ENCODE results near the gene IFFO2. TPM values are rescaled to one million over a fixed set of nuclear protein-coding genes. Genes with fewer than 3 reads are reported as not detected.
A peak's percentile ranks its signal among the peaks of the same experiment; 100 is the strongest.

Gene IFFO2
- total RNA-seq, 2 experiments from 2014 or later = 48.3 to 62.7 TPM

DNA sequence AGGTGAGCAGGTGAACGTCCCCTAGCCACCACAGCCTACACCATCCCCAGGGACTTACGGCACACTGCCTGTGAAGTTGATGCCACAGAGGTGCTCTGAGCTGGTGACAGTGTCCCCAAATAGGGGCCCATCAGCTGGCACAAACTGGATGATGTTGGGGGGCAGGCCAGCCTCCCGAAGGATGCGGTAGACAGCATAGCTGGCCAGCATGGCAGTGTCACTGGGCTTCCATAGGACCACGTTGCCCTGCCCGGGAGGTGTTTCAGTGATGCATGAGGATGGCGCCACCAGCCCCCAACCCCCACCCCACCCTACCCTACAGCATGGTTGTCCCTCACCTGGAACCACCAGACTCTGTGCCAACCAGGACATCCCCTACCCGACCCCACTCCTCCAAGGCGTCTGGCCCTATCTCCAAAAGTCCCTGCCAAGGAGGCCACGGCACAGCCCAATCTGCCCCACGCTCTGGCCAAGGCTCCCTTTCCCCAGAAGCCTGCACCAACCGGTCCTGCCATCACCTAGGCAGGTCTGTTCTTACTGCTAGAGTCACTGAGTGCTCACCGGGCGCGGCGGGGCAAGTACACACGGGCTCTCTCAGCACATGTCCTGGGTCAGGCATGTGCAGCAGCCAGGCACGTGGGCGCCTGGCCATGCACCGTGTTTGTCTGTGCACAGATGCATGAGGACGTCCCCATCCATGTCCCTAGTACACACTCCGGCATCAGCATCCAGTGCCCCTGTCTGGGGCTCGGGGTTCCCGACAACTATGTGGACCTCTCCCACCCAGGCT, 74.6 kb downstream of the IFFO2 start:
- POLR2A ChIA-PET = no interaction called here
- Mint-ChIP-seq H3K36me3 (ENCODE audit: low read depth) (no peaks in the 10 kb centered on the region), H3K4me3 (no peak overlapping the region), H3K27ac (no peak overlapping the region), H3K27me3 (no peaks in the 10 kb centered on the region), H3K9me3 (ENCODE audit: low read depth) (no peaks in the 10 kb centered on the region), H3K4me1 (no peaks in the 10 kb centered on the region)
- CTCF ChIA-PET = no interaction called here
- no peak for ATAC-seq
- intact Hi-C loops (cut with DNase I, micrococcal nuclease) = no loop called here
- DNase-seq = no peak

DNA sequence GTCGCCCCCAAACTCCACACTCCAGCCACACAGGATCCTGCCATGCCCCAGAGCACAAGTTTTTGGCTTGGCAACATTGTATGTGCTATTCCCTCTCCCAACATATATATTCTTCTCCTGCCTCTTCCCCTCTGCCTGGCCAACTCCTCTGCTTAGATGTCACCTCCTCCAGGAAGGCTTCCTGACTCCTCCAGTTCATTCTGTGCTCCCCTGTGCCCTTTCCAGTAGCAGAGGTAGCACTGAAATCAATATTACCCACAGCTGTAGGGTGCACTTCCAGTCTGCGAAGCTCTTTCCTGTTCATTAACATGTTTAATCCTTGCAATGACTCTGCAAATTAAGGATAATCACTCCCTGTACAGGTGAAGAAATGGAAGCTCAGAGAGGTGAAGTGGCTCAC, 75.3 kb downstream of the IFFO2 start:
- intact Hi-C loops (cut with DNase I, micrococcal nuclease) = no loop called here
- POLR2A ChIA-PET = interaction anchor here (0.6 kb wide), 1 partner anchor 16 kb away, joined by 3 read pairs; no protein-coding TSS in a partner anchor
- H3K36me3 Mint-ChIP-seq (ENCODE audit: low read depth) = no peaks in the 10 kb centered on the region
- DNase-seq (no peak), ATAC-seq (no peak)
- CTCF ChIA-PET = interaction anchor here (0.5 kb wide), 1 partner anchor 196 kb away, joined by 3 read pairs; no protein-coding TSS in a partner anchor
- no peaks in the 10 kb centered on the region for H3K9me3 Mint-ChIP-seq (ENCODE audit: low read depth)
- no peak overlapping the region for H3K27ac Mint-ChIP-seq
- H3K4me3 Mint-ChIP-seq = no peak overlapping the region
- no peaks in the 10 kb centered on the region for H3K4me1 Mint-ChIP-seq
- no peaks in the 10 kb centered on the region for H3K27me3 Mint-ChIP-seq

DNA sequence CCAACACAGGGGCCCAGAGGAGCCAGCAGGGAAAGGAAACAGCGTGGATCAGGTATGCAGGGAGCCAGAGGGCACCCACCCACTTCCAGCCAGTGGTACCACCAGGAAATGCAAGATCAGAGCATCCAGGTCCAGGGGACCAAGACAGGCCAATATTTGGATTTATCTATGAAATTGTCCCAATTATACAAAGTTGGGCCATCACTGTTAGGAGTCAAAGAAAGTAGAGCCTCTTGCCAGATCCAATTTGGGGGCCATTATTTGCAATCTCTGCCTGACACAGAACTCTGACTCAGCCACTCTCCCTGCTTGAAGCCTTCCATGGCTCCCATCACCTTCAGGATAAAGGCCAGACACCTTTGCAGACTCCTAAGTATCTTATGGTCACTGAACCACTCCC, 75.9 kb downstream of the IFFO2 start:
- ChIA-PET CTCF (no interaction called here), POLR2A (interaction anchor here (0.6 kb wide), 1 partner anchor 17 kb away, joined by 3 read pairs; no protein-coding TSS in a partner anchor)
- ATAC-seq (no peak), DNase-seq (no peak)
- H3K27ac Mint-ChIP-seq = no peak overlapping the region
- no peaks in the 10 kb centered on the region for H3K27me3 Mint-ChIP-seq
- no peak overlapping the region for H3K4me3 Mint-ChIP-seq
- no peaks in the 10 kb centered on the region for H3K36me3 Mint-ChIP-seq (ENCODE audit: low read depth)
- intact Hi-C loops (cut with DNase I, micrococcal nuclease) = no loop called here
- no peaks in the 10 kb centered on the region for H3K9me3 Mint-ChIP-seq (ENCODE audit: low read depth)
- no peaks in the 10 kb centered on the region for H3K4me1 Mint-ChIP-seq

DNA sequence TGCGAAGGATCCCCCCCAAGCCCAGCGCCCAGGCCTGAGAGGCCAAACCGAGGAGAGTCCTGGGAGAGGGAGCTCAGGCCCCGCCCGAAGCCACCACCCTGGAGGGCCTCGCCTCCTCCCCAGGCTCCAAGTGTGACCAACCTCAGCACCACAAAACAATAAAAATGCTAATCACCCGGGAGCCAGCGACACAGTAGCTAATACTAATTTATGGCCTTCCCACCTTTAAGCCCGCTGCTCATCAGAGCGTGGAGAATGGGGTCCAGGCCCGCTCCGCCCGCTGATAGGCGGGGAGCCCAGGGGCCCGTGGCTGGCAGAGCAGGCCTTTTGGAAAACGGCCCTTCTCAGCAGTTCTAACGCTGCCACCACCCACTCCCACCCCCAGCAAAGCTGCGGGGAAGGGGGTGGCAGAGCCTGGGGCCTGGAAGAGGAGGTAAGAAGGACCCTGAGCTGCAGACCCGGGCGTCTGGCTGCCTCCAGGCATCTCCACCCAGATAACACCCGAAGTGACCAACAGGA, 76.6 kb downstream of the IFFO2 start:
- H3K36me3 Mint-ChIP-seq (ENCODE audit: low read depth) = no peaks in the 10 kb centered on the region
- DNase-seq = no peak

DNA sequence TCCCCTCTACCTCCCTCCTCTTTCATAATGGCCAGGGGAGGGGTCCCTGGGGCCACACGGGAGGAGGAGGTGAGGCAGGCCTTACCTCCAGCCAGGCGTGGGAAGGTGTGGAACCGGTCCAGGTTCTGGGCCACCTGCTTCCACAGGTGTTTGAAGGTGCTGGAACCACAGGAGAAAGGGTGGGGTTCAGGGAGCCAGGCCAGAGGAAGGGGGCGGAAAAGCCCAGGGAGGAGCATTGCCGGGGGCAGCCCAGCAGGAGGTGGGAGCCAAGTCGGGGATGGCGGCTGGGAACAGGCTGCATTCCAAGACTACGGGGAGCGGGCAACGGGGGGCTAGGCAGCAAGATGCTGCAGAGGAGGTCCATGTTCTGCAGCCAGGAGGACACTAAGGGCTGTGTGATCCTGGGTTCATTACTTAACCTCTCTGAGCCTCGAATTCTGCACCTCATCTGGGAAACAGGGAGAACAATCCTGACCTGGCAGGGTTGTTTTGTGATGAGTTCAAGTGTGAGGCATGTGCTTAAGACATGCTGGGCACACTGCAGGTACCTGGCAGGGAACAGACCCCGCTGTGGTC, 77.2 kb downstream of the IFFO2 start:
- intact Hi-C loops (cut with DNase I, micrococcal nuclease) = loop anchor here in 1 of 2 experiments (5.0 kb wide), 1 partner anchor 282 kb away; no protein-coding TSS in a partner anchor
- ChIA-PET POLR2A (interaction anchor here (0.6 kb wide), 1 partner anchor 310 kb away, joined by 3 read pairs; no protein-coding TSS in a partner anchor), CTCF (interaction anchor here (0.7 kb wide), 2 partner anchors 153 to 1083 kb away, joined by 3 read pairs; no protein-coding TSS in a partner anchor)
- no peak overlapping the region for H3K4me3 Mint-ChIP-seq
- no peak overlapping the region for H3K27ac Mint-ChIP-seq
- H3K4me1 Mint-ChIP-seq = no peaks in the 10 kb centered on the region
- ATAC-seq (no peak), DNase-seq (no peak)
- no peaks in the 10 kb centered on the region for H3K27me3 Mint-ChIP-seq
- H3K36me3 Mint-ChIP-seq (ENCODE audit: low read depth) = no peaks in the 10 kb centered on the region
- H3K9me3 Mint-ChIP-seq (ENCODE audit: low read depth) = no peaks in the 10 kb centered on the region

More for the DNA sequence above, 76.6 kb downstream of the IFFO2 start:
- ATAC-seq = no peak
- Mint-ChIP-seq H3K4me3 (no peak overlapping the region), H3K9me3 (ENCODE audit: low read depth) (no peaks in the 10 kb centered on the region), H3K4me1 (no peaks in the 10 kb centered on the region), H3K27me3 (no peaks in the 10 kb centered on the region), H3K27ac (no peak overlapping the region)
- intact Hi-C loops (cut with DNase I, micrococcal nuclease) = loop anchor here in 1 of 2 experiments (5.0 kb wide), 1 partner anchor 283 kb away; no protein-coding TSS in a partner anchor
- POLR2A ChIA-PET = interaction anchor here (0.6 kb wide), 1 partner anchor 310 kb away, joined by 3 read pairs; no protein-coding TSS in a partner anchor
- CTCF ChIA-PET = interaction anchor here (0.7 kb wide), 2 partner anchors 153 to 1083 kb away, joined by 3 read pairs; no protein-coding TSS in a partner anchor

DNA sequence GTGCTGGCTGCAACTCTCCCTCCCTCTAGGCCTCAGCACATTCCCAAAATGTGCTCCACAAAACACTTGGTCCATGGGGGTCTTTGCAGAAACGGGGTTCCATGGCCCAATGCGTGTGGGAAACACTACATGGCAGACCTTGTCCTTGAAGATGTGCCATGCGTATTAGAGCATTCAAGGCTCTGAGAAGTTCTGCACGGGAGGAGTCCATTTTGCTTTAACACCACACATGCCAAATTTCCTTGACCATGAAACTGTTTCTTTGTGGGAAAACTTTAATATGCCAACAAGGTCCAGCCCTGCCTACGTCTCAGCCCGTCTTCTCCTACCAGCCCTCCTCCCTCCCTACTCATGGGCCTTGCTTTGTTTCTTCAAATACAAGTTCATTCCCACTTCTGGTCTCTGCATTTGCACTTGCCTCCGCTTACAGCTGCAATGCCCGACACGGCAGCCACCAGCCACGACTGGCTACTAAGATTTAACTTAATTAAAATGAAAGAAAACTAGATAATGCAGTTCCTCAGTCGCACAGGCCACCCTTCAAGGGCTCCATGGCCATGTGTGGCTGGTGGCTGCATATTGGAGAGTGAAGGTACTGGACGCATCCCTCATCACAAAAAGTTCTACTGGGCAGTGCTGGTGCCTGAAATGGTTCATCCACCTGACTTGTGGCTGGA, 77.8 kb downstream of the IFFO2 start:
- no peaks in the 10 kb centered on the region for H3K36me3 Mint-ChIP-seq (ENCODE audit: low read depth)
- POLR2A ChIA-PET = no interaction called here
- no peaks in the 10 kb centered on the region for H3K4me1 Mint-ChIP-seq
- intact Hi-C loops (cut with DNase I, micrococcal nuclease) = loop anchor here in 1 of 2 experiments (5.0 kb wide), 1 partner anchor 281 kb away; no protein-coding TSS in a partner anchor
- no peaks in the 10 kb centered on the region for H3K27me3 Mint-ChIP-seq
- CTCF ChIA-PET = no interaction called here
- H3K27ac Mint-ChIP-seq = no peak overlapping the region
- DNase-seq (no peak), ATAC-seq (no peak)
- H3K9me3 Mint-ChIP-seq (ENCODE audit: low read depth) = no peaks in the 10 kb centered on the region
- H3K4me3 Mint-ChIP-seq = no peak overlapping the region

DNA sequence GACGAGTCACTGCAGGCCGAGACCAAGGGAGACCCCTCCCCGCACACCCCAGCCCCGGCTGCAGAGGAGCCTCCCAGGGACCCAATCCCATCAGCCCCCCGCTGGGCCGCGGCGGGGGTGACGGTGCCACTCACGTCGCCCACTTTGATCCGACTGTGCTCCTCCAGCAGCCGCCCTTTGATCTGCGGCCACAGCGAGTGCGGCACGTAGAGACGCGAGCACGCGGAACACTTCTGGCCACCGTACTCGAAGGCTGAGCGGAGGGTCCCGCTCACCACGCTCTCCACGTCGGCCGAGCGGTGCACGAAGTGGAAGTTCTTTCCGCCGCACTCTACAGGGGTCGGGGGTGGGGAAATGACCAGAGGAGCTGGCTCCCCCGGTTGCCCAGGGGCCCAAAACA, 79.2 kb downstream of the IFFO2 start:
- Mint-ChIP-seq H3K4me3 (no peak overlapping the region), H3K27ac (no peak overlapping the region), H3K4me1 (no peaks in the 10 kb centered on the region), H3K27me3 (no peaks in the 10 kb centered on the region), H3K9me3 (ENCODE audit: low read depth) (no peaks in the 10 kb centered on the region), H3K36me3 (ENCODE audit: low read depth) (no peaks in the 10 kb centered on the region)
- intact Hi-C loops (cut with DNase I, micrococcal nuclease) = loop anchor here in 1 of 2 experiments (5.0 kb wide), 1 partner anchor 280 kb away; no protein-coding TSS in a partner anchor
- ChIA-PET CTCF (no interaction called here), POLR2A (no interaction called here)
- DNase-seq (no peak), ATAC-seq (no peak)

DNA sequence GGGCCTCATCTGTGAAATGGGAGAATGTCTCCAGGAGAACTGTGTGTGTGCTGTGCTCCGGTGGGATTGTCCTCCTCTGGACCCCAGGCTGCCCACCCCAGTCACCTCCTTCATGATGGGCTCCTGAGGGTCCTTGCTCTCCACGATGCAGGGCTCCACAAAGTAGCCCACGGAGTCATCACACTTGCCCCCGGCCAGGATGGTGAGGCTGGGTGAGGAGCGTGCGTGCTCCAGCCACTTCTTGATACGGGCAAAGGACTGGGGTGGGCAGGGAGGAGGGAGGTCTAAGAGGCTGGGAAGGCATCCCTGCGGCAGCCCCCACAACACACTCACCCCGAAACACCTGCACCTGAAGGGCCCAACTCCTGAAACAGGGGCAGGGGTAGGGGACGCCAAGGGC, 80.3 kb downstream of the IFFO2 start:
- no peaks in the 10 kb centered on the region for H3K36me3 Mint-ChIP-seq (ENCODE audit: low read depth)
- ATAC-seq (no peak), DNase-seq (no peak)
- intact Hi-C loops (cut with DNase I, micrococcal nuclease) = loop anchor here in 1 of 2 experiments (5.0 kb wide), 1 partner anchor 279 kb away; no protein-coding TSS in a partner anchor
- H3K27ac Mint-ChIP-seq = no peak overlapping the region
- H3K27me3 Mint-ChIP-seq = no peaks in the 10 kb centered on the region
- no peaks in the 10 kb centered on the region for H3K9me3 Mint-ChIP-seq (ENCODE audit: low read depth)
- ChIA-PET POLR2A (no interaction called here), CTCF (interaction anchor here (0.6 to 2.4 kb wide), 8 partner anchors 8 to 278 kb away, joined by 3 to 16 read pairs (median 4); no protein-coding TSS in a partner anchor)
- H3K4me1 Mint-ChIP-seq = no peaks in the 10 kb centered on the region
- H3K4me3 Mint-ChIP-seq = no peak overlapping the region

DNA sequence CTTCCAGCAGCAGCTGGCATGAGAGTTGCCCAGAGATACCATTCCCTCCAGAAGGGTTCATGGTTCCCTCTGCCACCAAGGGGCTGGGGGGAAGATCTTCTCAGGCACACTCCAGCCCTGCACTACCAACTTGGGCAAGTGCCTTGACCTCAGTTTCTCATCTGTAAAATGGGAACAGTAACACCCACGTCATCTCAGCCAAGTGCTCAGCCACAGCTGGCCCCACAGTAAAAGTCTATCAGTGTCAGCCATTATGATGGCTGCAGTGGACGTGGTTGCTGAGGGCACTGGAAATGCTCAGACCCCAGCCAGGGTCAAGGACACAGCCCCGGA, 80.7 kb downstream of the IFFO2 start:
- CTCF ChIA-PET = interaction anchor here (0.6 to 2.5 kb wide), 14 partner anchors 8 to 555 kb away, joined by 3 to 16 read pairs (median 3); no protein-coding TSS in a partner anchor
- ATAC-seq (no peak), DNase-seq (no peak)
- H3K4me3 Mint-ChIP-seq = no peak overlapping the region
- no peaks in the 10 kb centered on the region for H3K27me3 Mint-ChIP-seq
- intact Hi-C loops (cut with DNase I, micrococcal nuclease) = loop anchor here (1.0 to 5.0 kb wide), 2 partner anchors 278 kb away; no protein-coding TSS in a partner anchor
- H3K9me3 Mint-ChIP-seq (ENCODE audit: low read depth) = no peaks in the 10 kb centered on the region
- no peaks in the 10 kb centered on the region for H3K36me3 Mint-ChIP-seq (ENCODE audit: low read depth)
- H3K4me1 Mint-ChIP-seq = no peaks in the 10 kb centered on the region
- POLR2A ChIA-PET = interaction anchor here (0.7 kb wide), 1 partner anchor 563 kb away, joined by 3 read pairs; no protein-coding TSS in a partner anchor
- H3K27ac Mint-ChIP-seq = no peak overlapping the region

DNA sequence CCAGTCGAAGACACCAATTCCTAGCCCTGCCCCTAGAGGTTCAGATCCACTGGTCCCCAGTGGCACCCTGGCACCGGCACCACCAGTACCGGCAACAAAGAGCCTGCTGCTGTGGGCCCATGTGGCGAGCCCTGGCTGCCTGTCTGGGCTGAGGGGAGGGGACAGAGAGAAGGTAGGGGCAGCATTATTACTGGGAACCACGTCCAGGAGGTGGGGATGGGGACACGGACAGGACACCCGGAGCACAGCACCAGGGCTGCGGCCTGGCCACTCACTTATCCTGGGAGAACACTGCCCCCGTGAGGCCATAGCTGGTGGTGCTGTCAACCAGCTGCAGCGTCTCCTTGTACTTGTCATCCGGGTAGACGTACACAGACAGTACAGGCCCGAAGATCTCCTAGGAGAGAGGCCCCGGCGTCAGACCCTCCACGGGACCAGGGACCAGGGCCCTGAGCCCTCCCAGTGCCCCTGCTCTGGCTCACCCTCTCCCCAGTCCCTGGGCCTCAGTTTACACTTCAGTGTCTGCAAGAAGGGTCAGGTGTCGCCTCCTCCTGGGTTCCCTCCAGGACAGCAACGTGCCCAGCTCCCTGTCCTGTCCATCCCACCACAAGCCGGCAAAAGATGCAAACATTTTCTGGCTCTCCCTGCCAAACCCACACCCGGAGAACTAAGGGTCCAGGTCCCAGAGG, 81.2 kb downstream of the IFFO2 start:
- no peaks in the 10 kb centered on the region for H3K36me3 Mint-ChIP-seq (ENCODE audit: low read depth)
- CTCF ChIA-PET = interaction anchor here (0.6 to 2.5 kb wide), 15 partner anchors 9 to 555 kb away, joined by 3 to 16 read pairs (median 3); no protein-coding TSS in a partner anchor
- no peaks in the 10 kb centered on the region for H3K4me1 Mint-ChIP-seq
- H3K27ac Mint-ChIP-seq = no peak overlapping the region
- no peaks in the 10 kb centered on the region for H3K9me3 Mint-ChIP-seq (ENCODE audit: low read depth)
- intact Hi-C loops (cut with DNase I, micrococcal nuclease) = loop anchor here (1.0 to 5.0 kb wide), 2 partner anchors 278 kb away; no protein-coding TSS in a partner anchor
- POLR2A ChIA-PET = interaction anchor here (0.7 kb wide), 1 partner anchor 563 kb away, joined by 3 read pairs; no protein-coding TSS in a partner anchor
- ATAC-seq = peak; percentile 81
- no peaks in the 10 kb centered on the region for H3K27me3 Mint-ChIP-seq
- no peak overlapping the region for H3K4me3 Mint-ChIP-seq
- peak; percentile 88 for DNase-seq

Measured in activated CD4-positive, alpha-beta T cell treated with anti-CD3 and anti-CD28 coated beads for 36 hours (primary cell).